Epithelial cell of esophagus (primary cell): ENCODE measurements around the gene POLR3C.

Source experiments
- DNase-seq: peaks from one replicate; pipeline ENCODE4 v3.0.0; 2010; ENCODE audit warnings: low read depth
- H3K4me3 ChIP-seq: 2 replicates; pipeline ENCODE4 v1.5.1; 2011; ENCODE audit warnings: mild to moderate bottlenecking, low read length, control low read depth
- CTCF ChIP-seq: IDR thresholded peaks from 2 replicates; pipeline ENCODE4 v1.5.1; 2011; ENCODE audit warnings: low read depth, mild to moderate bottlenecking, low read length, control low read depth, inconsistent platforms; ENCODE audit not compliant: insufficient read depth; ENCODE audit errors: missing control alignments

POLR3C gene

GRCh38 chr1:145845514-145846161 lies 21.6 kb downstream of the POLR3C start, which contains the start of gene NUDT17:
NUDT17 (plus strand) TSS chr1:145845630; CDS start chr1:145845641, 11 bp downstream.
- TF ChIP-seq CTCF, result peak; percentile 93
- DNase-seq, result peak; percentile 70
- H3K4me3 ChIP-seq, result peak within 1 kb of the TSS; percentile 57

GRCh38 chr1:145846201-145846612 lies 22.2 kb downstream of the POLR3C start:
- H3K4me3 ChIP-seq, result peak overlapping the region; percentile 57
- peak; percentile 23 for DNase-seq
- peak; percentile 75 for TF ChIP-seq CTCF

- no peak for DNase-seq
- H3K4me3 ChIP-seq, result no peak overlapping the region
- no peak for TF ChIP-seq CTCF
These were observed 23.8 kb downstream of the POLR3C start for GRCh38 chr1:145847827-145848226.

GRCh38 chr1:145849356-145850160 lies 25.6 kb downstream of the POLR3C start:
- DNase-seq, result peak; percentile 26
- H3K4me3 ChIP-seq, result no peak overlapping the region
- peak; percentile 43 for TF ChIP-seq CTCF

- no peak overlapping the region for H3K4me3 ChIP-seq
- TF ChIP-seq CTCF, result no peak
- no peak for DNase-seq
These were observed 31.5 kb downstream of the POLR3C start for GRCh38 chr1:145855426-145855948.

- no peak overlapping the region for H3K4me3 ChIP-seq
- TF ChIP-seq CTCF, result no peak
- no peak for DNase-seq
These were observed 33.2 kb downstream of the POLR3C start for GRCh38 chr1:145857170-145857569.
